DMS153 (cell line): ENCODE measurements around the gene MCOLN1.
"Not testable (repeated sequence)": the region's sequence is repeated elsewhere in the genome, so short reads cannot be mapped to it uniquely, and the experiment has no call there.

ENCODE experiments used
- DNase-seq: peaks from one replicate; lab custom pipeline; 2025; lab: John Stamatoyannopoulos, UW

The MCOLN1 gene

GRCh38 chr19:7526059-7526929, 3.9 kb downstream of the MCOLN1 start:
- DNase-seq, result no peak

- no peak for DNase-seq
Observed at GRCh38 chr19:7527516-7528191, 5.2 kb downstream of the MCOLN1 start.

- no peak for DNase-seq
Observed at GRCh38 chr19:7528192-7528519, 5.7 kb downstream of the MCOLN1 start.

GRCh38 chr19:7528522-7529245, 6.3 kb downstream of the MCOLN1 start:
- DNase-seq, result no peak

GRCh38 chr19:7529246-7529600, 6.8 kb downstream of the MCOLN1 start:
- no peak for DNase-seq

GRCh38 chr19:7529610-7530490, 7.4 kb downstream of the MCOLN1 start:
- no peak for DNase-seq

- no peak for DNase-seq
Observed at GRCh38 chr19:7533281-7533885, 11.0 kb downstream of the MCOLN1 start.

- peak; percentile 66 for DNase-seq
Observed at GRCh38 chr19:7533925-7534480, 11.6 kb downstream of the MCOLN1 start.

- no peak for DNase-seq
Observed at GRCh38 chr19:7534531-7535046, 12.2 kb downstream of the MCOLN1 start.

- peak; percentile 82 for DNase-seq
Observed at GRCh38 chr19:7535047-7535997, 12.9 kb downstream of the MCOLN1 start, which contains the start of gene PNPLA6. Gene PNPLA6, plus strand, starts transcription at chr19:7535717. Its CDS starts 72 bp downstream, at chr19:7535789.

GRCh38 chr19:7535998-7536695, 13.7 kb downstream of the MCOLN1 start:
- no peak for DNase-seq

GRCh38 chr19:7538990-7539389, 16.6 kb downstream of the MCOLN1 start:
- not testable (repeated sequence) for DNase-seq

GRCh38 chr19:7539827-7540425, 17.5 kb downstream of the MCOLN1 start:
- DNase-seq, result no peak

GRCh38 chr19:7540761-7541474, 18.5 kb downstream of the MCOLN1 start:
- no peak for DNase-seq

GRCh38 chr19:7541475-7541824, 19.0 kb downstream of the MCOLN1 start:
- no peak for DNase-seq

GRCh38 chr19:7541828-7542443, 19.5 kb downstream of the MCOLN1 start:
- no peak for DNase-seq

- DNase-seq, result no peak
Observed at GRCh38 chr19:7542556-7543348, 20.3 kb downstream of the MCOLN1 start.
